H1 (cell line): Measurements from ENCODE around the gene CUEDC2. TPM values are rescaled to one million over a fixed set of nuclear protein-coding genes. Genes with fewer than 3 reads are reported as not detected.

Source experiments
- CTCF ChIA-PET: fragments of 300-600 bp; sonication (Branson Sonifier 250); formaldehyde crosslinking; loops from one replicate; lab custom pipeline; 2021; ENCODE audit not compliant: partially characterized antibody; lab: Charles Lee
- POLR2A ChIA-PET: fragments of 300-600 bp; sonication (Branson Sonifier 250); formaldehyde crosslinking; loops from one replicate; lab custom pipeline; 2021; ENCODE audit warnings: inconsistent platforms; ENCODE audit not compliant: partially characterized antibody; lab: Charles Lee
- DNase-seq, 2 experiments: peaks; one replicate each; pipeline versions ENCODE4 v3.0.0 to v3.0.0-alpha.2; 2010 to 2022; ENCODE audit warnings: low spot score in 2 of 2, low read depth in 1 of 2, mixed read lengths in 1 of 2
- FAIRE-seq: peaks from 2 replicates; lab custom pipeline; 2011; peaks lifted over from hg19 to GRCh38; lab: Jason Lieb, UNC
- H2AFZ ChIP-seq: 2 replicates; pipeline ENCODE4 v1.8.1; 2012; ENCODE audit warnings: low read length, inconsistent platforms
- H2AK5ac ChIP-seq: 2 replicates; pipeline ENCODE4 v1.6.1; 2013; ENCODE audit warnings: low read depth, low read length
- H2BK120ac ChIP-seq: replicated peaks from 2 replicates; pipeline ENCODE3; 2013; ENCODE audit warnings: low read depth, low read length, inconsistent platforms
- H2BK12ac ChIP-seq: 2 replicates; pipeline ENCODE4 v1.6.1; 2013; ENCODE audit warnings: low read depth, low read length
- H2BK15ac ChIP-seq: 2 replicates; pipeline ENCODE4 v1.6.1; 2013; ENCODE audit warnings: low read length
- H2BK20ac ChIP-seq: 2 replicates; pipeline ENCODE4 v1.6.1; 2013; ENCODE audit warnings: low read length
- H2BK5ac ChIP-seq: 2 replicates; pipeline ENCODE4 v1.6.1; 2013; ENCODE audit warnings: low read depth, low read length
- H3K14ac ChIP-seq: 2 replicates; pipeline ENCODE4 v1.6.1; 2013; ENCODE audit warnings: inconsistent platforms; ENCODE audit not compliant: insufficient read length
- H3K18ac ChIP-seq: 2 replicates; pipeline ENCODE4 v1.6.1; 2013; ENCODE audit warnings: low read length; ENCODE audit errors: extremely low read depth
- H3K23ac ChIP-seq: 2 replicates; pipeline ENCODE4 v1.6.1; 2013; ENCODE audit warnings: inconsistent platforms; ENCODE audit not compliant: insufficient read length
- H3K23me2 ChIP-seq: 2 replicates; pipeline ENCODE4 v1.6.1; 2013; ENCODE audit warnings: low read depth, low read length
- H3K27ac ChIP-seq: 2 replicates; pipeline ENCODE4 v1.6.1; 2011; ENCODE audit warnings: low read depth, low read length, inconsistent platforms
- H3K27me3 ChIP-seq, 4 experiments: replicated peaks in 1 of 4; 1 replicate in 1 of 4; 2 replicates in 3 of 4; pipeline versions ENCODE4 v1.6.1 to v1.8.1; 2011 to 2013; ENCODE audit warnings: low read length in 3 of 4, mild to moderate bottlenecking in 3 of 4, inconsistent platforms in 2 of 4, mixed read lengths in 2 of 4, moderate library complexity in 1 of 4; ENCODE audit not compliant: control insufficient read depth in 3 of 4, insufficient read depth in 3 of 4; ENCODE audit errors: extremely low read depth in 1 of 4
- H3K36me3 ChIP-seq, 4 experiments: 2 replicates each; pipeline versions ENCODE4 v1.6.1 to v1.8.1; 2011 to 2013; ENCODE audit warnings: mild to moderate bottlenecking in 4 of 4, low read length in 3 of 4, moderate library complexity in 2 of 4, control low read depth in 1 of 4, inconsistent platforms in 1 of 4; ENCODE audit not compliant: insufficient read depth in 4 of 4, control insufficient read depth in 2 of 4
- H3K4ac ChIP-seq: replicated peaks from 2 replicates; pipeline ENCODE3; 2013; ENCODE audit warnings: low read length, low read depth, mixed read lengths, inconsistent platforms; ENCODE audit not compliant: insufficient read length
- H3K4me1 ChIP-seq, 4 experiments: replicated peaks in 1 of 4; 1 replicate in 1 of 4; 2 replicates in 3 of 4; pipeline versions ENCODE4 v1.6.1 to v1.8.1; 2011 to 2013; ENCODE audit warnings: low read length in 3 of 4, inconsistent platforms in 2 of 4, mixed read lengths in 1 of 4; ENCODE audit not compliant: insufficient read depth in 4 of 4, control insufficient read depth in 3 of 4
- H3K4me2 ChIP-seq, 2 experiments: 2 replicates each; pipeline versions ENCODE4 v1.6.1 to v1.8.1; 2011 to 2013; ENCODE audit warnings: low read depth in 2 of 2, low read length in 2 of 2, control low read depth in 1 of 2, inconsistent platforms in 1 of 2, mild to moderate bottlenecking in 1 of 2; ENCODE audit not compliant: insufficient read depth in 1 of 2
- H3K4me3 ChIP-seq, 4 experiments: fragments of 200-600, 300-600 bp in 1 of 4; sonication (generic), shearing (Covaris generic), sonication (Bioruptor Twin) in 1 of 4; 2 replicates each; pipeline versions ENCODE4 v1.5.1 to v1.8.1; 2011 to 2016; ENCODE audit warnings: low read length in 4 of 4, low read depth in 3 of 4, control low read depth in 2 of 4, inconsistent platforms in 2 of 4, mild to moderate bottlenecking in 2 of 4, mixed read lengths in 1 of 4, moderate library complexity in 1 of 4; ENCODE audit not compliant: insufficient read depth in 2 of 4; ENCODE audit errors: extremely low read depth in 1 of 4
- H3K56ac ChIP-seq: replicated peaks from 2 replicates; pipeline ENCODE3; 2013; ENCODE audit warnings: low read depth, mild to moderate bottlenecking, mixed read lengths, low read length, inconsistent platforms; ENCODE audit not compliant: insufficient read length
- H3K79me1 ChIP-seq: 2 replicates; pipeline ENCODE4 v1.6.1; 2013; ENCODE audit warnings: low read depth, low read length, control low read depth
- H3K79me2 ChIP-seq, 2 experiments: 2 replicates each; pipeline versions ENCODE4 v1.6.1 to v1.8.1; 2012 to 2013; ENCODE audit warnings: low read length in 2 of 2, mild to moderate bottlenecking in 2 of 2, inconsistent platforms in 1 of 2; ENCODE audit not compliant: insufficient read depth in 2 of 2, control insufficient read depth in 1 of 2
- H3K9ac ChIP-seq, 4 experiments: replicated peaks in 1 of 4; 1 replicate in 1 of 4; 2 replicates in 3 of 4; pipeline versions ENCODE4 v1.6.1 to v1.8.1; 2011 to 2013; ENCODE audit warnings: low read depth in 3 of 4, low read length in 3 of 4, control low read depth in 2 of 4, mild to moderate bottlenecking in 2 of 4, moderate library complexity in 2 of 4, inconsistent platforms in 1 of 4; ENCODE audit errors: extremely low read depth in 1 of 4
- H3K9me3 ChIP-seq, 2 experiments: 2 replicates each; pipeline versions ENCODE4 v1.6.1 to v1.8.1; 2012 to 2013; ENCODE audit warnings: mild to moderate bottlenecking in 2 of 2, moderate library complexity in 2 of 2, control low read depth in 1 of 2, inconsistent platforms in 1 of 2, low read depth in 1 of 2, low read length in 1 of 2, mixed read lengths in 1 of 2; ENCODE audit not compliant: insufficient read depth in 2 of 2
- H4K20me1 ChIP-seq, 2 experiments: replicated peaks in 1 of 2; 2 replicates each; pipeline versions ENCODE3 to v1.8.1; 2011 to 2013; ENCODE audit warnings: inconsistent platforms in 2 of 2, low read length in 2 of 2, mild to moderate bottlenecking in 1 of 2; ENCODE audit not compliant: insufficient read depth in 2 of 2, control insufficient read depth in 1 of 2
- H4K5ac ChIP-seq: 2 replicates; pipeline ENCODE4 v1.6.1; 2013; ENCODE audit warnings: low read length, low read depth, mixed read lengths, inconsistent platforms; ENCODE audit not compliant: insufficient read length
- H4K8ac ChIP-seq: 2 replicates; pipeline ENCODE4 v1.8.0; 2013; ENCODE audit warnings: mild to moderate bottlenecking, moderate library complexity, low read length, inconsistent platforms; ENCODE audit not compliant: insufficient read depth; ENCODE audit errors: extremely low read depth
- H4K91ac ChIP-seq: replicated peaks from 2 replicates; pipeline ENCODE3; 2013; ENCODE audit warnings: low read length, mixed read lengths, inconsistent platforms; ENCODE audit not compliant: insufficient read length
- EZH2 ChIP-seq: fragments of 200-600 bp; sonication (generic); IDR thresholded peaks from 2 replicates; pipeline ENCODE4 v1.7.1; 2012; ENCODE audit warnings: low read depth, mild to moderate bottlenecking, moderate library complexity, low read length, inconsistent platforms; ENCODE audit not compliant: severe bottlenecking
- NRF1 ChIP-seq: IDR thresholded peaks from 2 replicates; pipeline ENCODE4 v1.6.1; 2011; ENCODE audit warnings: mild to moderate bottlenecking, low read depth, low read length, improper control_type of control experiment
- SAP30 ChIP-seq: fragments of 300-600 bp; sonication (generic); IDR thresholded peaks from 2 replicates; pipeline ENCODE4 v1.7.1; 2012; ENCODE audit warnings: low read length, moderate library complexity, mild to moderate bottlenecking, inconsistent platforms; ENCODE audit not compliant: insufficient read depth, insufficient replicate concordance
- WGBS, 2 experiments: shearing (Covaris generic) in 1 of 2; methylation state at CpG; one replicate each; pipeline versions ENCODE4 v1.1.6 to v1.1.7; 2013 to 2015; ENCODE audit warnings: low lambda C conversion rate in 2 of 2, mixed read lengths in 2 of 2, inconsistent platforms in 1 of 2, low coverage in 1 of 2, missing lambda C conversion rate in 1 of 2; ENCODE audit not compliant: insufficient replicate concordance in 2 of 2, insufficient coverage in 1 of 2, insufficient read length in 1 of 2; ENCODE audit errors: extremely low coverage in 1 of 2, missing lambda C conversion rate in 1 of 2; 5-methylcytosine and 5-hydroxymethylcytosine counted together
- polyA plus RNA-seq, 7 experiments: library from polyadenylated mRNA; depleted of rRNA in 3 of 7; stranded (reverse) in 5 of 7; unstranded in 2 of 7; fragments of >200 nt in 5 of 7; fragments of 200-250 nt in 2 of 7; gene quantifications; 1 replicate in 5 of 7; 2 replicates in 1 of 7; 4 replicates in 1 of 7; pipeline versions ENCODE4 v1.2.1 to v1.2.3, GENCODE V29; 2011 to 2013; ENCODE audit warnings: missing spikeins in 2 of 7, mixed read lengths in 2 of 7
- total RNA-seq: library from RNA; stranded (reverse); fragmentation: NEBNext Ultra II Directional; extraction: Animal tissue kit (Norgen Biotek cat#: 25700); gene quantifications from 2 replicates; pipeline ENCODE4 v1.2.1, GENCODE V29; 2021

The CUEDC2 gene
- total and polyA plus RNA-seq, 2 of the 8 experiments (the other 6 are each of a cell fraction or from before 2014, with no cell fraction given): 41.7 to 55.2 TPM

DNA sequence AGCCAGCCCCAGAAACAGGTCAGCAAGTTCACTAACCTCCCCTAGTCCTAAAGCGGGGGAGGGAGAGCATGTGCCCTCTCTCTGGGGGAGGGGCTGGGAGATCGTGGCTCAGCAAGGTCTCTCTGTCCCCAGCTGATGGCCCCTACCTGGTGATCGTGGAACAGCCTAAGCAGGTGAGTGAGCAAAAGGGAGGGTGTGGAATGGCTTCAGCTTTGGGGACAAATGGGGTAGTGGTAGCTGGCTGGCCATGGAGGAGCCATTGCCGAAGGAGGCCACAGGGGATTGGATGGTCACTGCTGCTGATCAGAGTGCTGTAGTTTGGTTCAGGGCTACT, 36.1 kb downstream of the CUEDC2 start:
- no peak overlapping the region for H3K4ac ChIP-seq
- ChIA-PET CTCF (interaction anchor here (1.0 to 16.4 kb wide), 13 partner anchors 9 to 227 kb away, joined by 3 to 357 read pairs (median 8); partner anchors contain the start of genes CUEDC2, ELOVL3, FBXL15 and PSD), POLR2A (interaction anchor here (1.1 to 6.1 kb wide), 9 partner anchors 9 to 165 kb away, joined by 4 to 38 read pairs (median 9); partner anchors contain the start of genes CUEDC2, FBXL15 and PSD)
- H2BK12ac ChIP-seq: no peak overlapping the region
- no peak overlapping the region for H2BK120ac ChIP-seq
- peak overlapping the region; percentile 55 for H2AK5ac ChIP-seq
- H3K23me2 ChIP-seq: peaks cover 13% of the 10 kb centered on the region
- peaks cover 0 to 7% (median 4%) of the 10 kb centered on the region in 4 experiments; a peak in 5 of 8 replicates for H3K36me3 ChIP-seq
- peak overlapping the region in 3 of 4 experiments; percentile 3 to 72 (median 71); a peak in 3 of 7 replicates for H3K9ac ChIP-seq
- H2BK20ac ChIP-seq: no peak overlapping the region
- no peaks in the 10 kb centered on the region for H3K9me3 ChIP-seq
- peak overlapping the region; percentile 29 to 75 (median 68) for H3K4me3 ChIP-seq
- DNase-seq (no peak), FAIRE-seq (no peak)
- WGBS, 2 experiments: 68% methylated on average over 3 of the region's 4 CpGs; no CpG with 5 or more reads in 1 of the 2 experiments
- no peak overlapping the region for H4K91ac ChIP-seq
- H3K79me2 ChIP-seq: no peaks in the 10 kb centered on the region
- no peak overlapping the region for H3K23ac ChIP-seq
- TF ChIP-seq SAP30 (peak; percentile 10), NRF1 (no peak), EZH2 (no peak)
- H3K27me3 ChIP-seq: peaks cover 0 to 24% (median 18%) of the 10 kb centered on the region in 4 experiments; a peak in 6 of 7 replicates
- peaks cover 0 to 24% (median 14%) of the 10 kb centered on the region in 4 experiments; a peak in 6 of 7 replicates for H3K4me1 ChIP-seq
- no peak overlapping the region for H4K5ac ChIP-seq
- H3K79me1 ChIP-seq: no peaks in the 10 kb centered on the region
- peaks cover 6 to 12% of the 10 kb centered on the region in 2 experiments for H4K20me1 ChIP-seq
- H2AFZ ChIP-seq: no peak overlapping the region
- no peak overlapping the region for H2BK15ac ChIP-seq
- no peak overlapping the region for H3K56ac ChIP-seq
- no peak overlapping the region for H4K8ac ChIP-seq
- peak overlapping the region; percentile 2; the same call in 1 of the 2 replicates for H3K18ac ChIP-seq
- H3K27ac ChIP-seq: peak overlapping the region; percentile 69; the same call in 1 of the 2 replicates
- peak overlapping the region; percentile 91 to 98 for H3K4me2 ChIP-seq
- H2BK5ac ChIP-seq: 0 out of 2 replicates have a peak overlapping the region, but pooled peaks have one; percentile 2
- no peak overlapping the region for H3K14ac ChIP-seq
